ENCODE data around the gene VAT1L.

Gene VAT1L

GRCh38 chr16:77775911-77776909 is 12.2 kb upstream of the VAT1L start:
- H3K27ac Mint-ChIP-seq: no peak overlapping the region
- H3K27me3 Mint-ChIP-seq (ENCODE audit: low read depth): peaks cover 11% of the 10 kb centered on the region
- H3K36me3 Mint-ChIP-seq (ENCODE audit: low read depth): no peaks in the 10 kb centered on the region
- H3K4me3 Mint-ChIP-seq: no peak overlapping the region
- TF ChIP-seq CTCF (IDR thresholded peaks at IDR 0.05; ENCODE audit: unreplicated experiment in 3 of 3): no peak
- no peaks in the 10 kb centered on the region for H3K9me3 Mint-ChIP-seq
- peaks cover 8% of the 10 kb centered on the region for H3K4me1 Mint-ChIP-seq

DNA sequence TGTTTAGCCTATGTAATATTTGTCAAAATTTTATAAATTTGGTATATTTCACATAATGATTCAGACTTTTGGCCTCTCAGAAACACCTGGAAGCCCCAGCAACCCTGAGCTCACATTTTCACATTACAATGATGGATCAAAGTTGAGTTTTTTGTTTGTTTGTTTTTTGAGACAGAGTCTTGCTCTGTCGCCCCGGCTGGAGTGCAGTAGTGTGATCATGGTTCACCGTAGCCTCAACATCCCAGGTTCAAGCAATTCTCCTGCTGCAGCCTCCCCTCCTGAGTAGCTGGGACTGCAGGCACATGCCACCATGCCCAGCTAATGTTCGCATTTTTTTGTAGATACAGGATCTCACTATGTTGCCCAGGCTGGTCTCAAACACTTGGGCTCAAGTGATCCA is 10.6 kb upstream of the VAT1L start:
- peaks cover 7% of the 10 kb centered on the region for H3K27me3 Mint-ChIP-seq (ENCODE audit: low read depth)
- TF ChIP-seq CTCF (IDR thresholded peaks at IDR 0.05; ENCODE audit: unreplicated experiment in 3 of 3): no peak
- H3K9me3 Mint-ChIP-seq: no peaks in the 10 kb centered on the region
- H3K4me1 Mint-ChIP-seq: peaks cover 8% of the 10 kb centered on the region
- H3K36me3 Mint-ChIP-seq (ENCODE audit: low read depth): no peaks in the 10 kb centered on the region
- H3K27ac Mint-ChIP-seq: no peak overlapping the region
- no peak overlapping the region for H3K4me3 Mint-ChIP-seq

GRCh38 chr16:77780378-77780837 is 8.0 kb upstream of the VAT1L start:
- H3K27me3 Mint-ChIP-seq (ENCODE audit: low read depth): peaks cover 12% of the 10 kb centered on the region
- no peaks in the 10 kb centered on the region for H3K9me3 Mint-ChIP-seq
- TF ChIP-seq CTCF (IDR thresholded peaks at IDR 0.05; ENCODE audit: unreplicated experiment in 3 of 3): no peak
- no peak overlapping the region for H3K4me3 Mint-ChIP-seq
- H3K36me3 Mint-ChIP-seq (ENCODE audit: low read depth): no peaks in the 10 kb centered on the region
- H3K27ac Mint-ChIP-seq: no peak overlapping the region
- no peaks in the 10 kb centered on the region for H3K4me1 Mint-ChIP-seq

GRCh38 chr16:77781091-77781490 is 7.3 kb upstream of the VAT1L start:
- no peaks in the 10 kb centered on the region for H3K9me3 Mint-ChIP-seq
- peaks cover 14% of the 10 kb centered on the region for H3K27me3 Mint-ChIP-seq (ENCODE audit: low read depth)
- no peaks in the 10 kb centered on the region for H3K4me1 Mint-ChIP-seq
- no peak overlapping the region for H3K27ac Mint-ChIP-seq
- no peaks in the 10 kb centered on the region for H3K36me3 Mint-ChIP-seq (ENCODE audit: low read depth)
- H3K4me3 Mint-ChIP-seq: no peak overlapping the region
- no peak for TF ChIP-seq CTCF (IDR thresholded peaks at IDR 0.05; ENCODE audit: unreplicated experiment in 3 of 3)

- no peaks in the 10 kb centered on the region for H3K36me3 Mint-ChIP-seq (ENCODE audit: low read depth)
- no peak for TF ChIP-seq CTCF (IDR thresholded peaks at IDR 0.05; ENCODE audit: unreplicated experiment in 3 of 3)
- peaks cover 28% of the 10 kb centered on the region for H3K27me3 Mint-ChIP-seq (ENCODE audit: low read depth)
- no peak overlapping the region for H3K4me3 Mint-ChIP-seq
- no peaks in the 10 kb centered on the region for H3K4me1 Mint-ChIP-seq
- no peaks in the 10 kb centered on the region for H3K9me3 Mint-ChIP-seq
- no peak overlapping the region for H3K27ac Mint-ChIP-seq
These were observed 5.7 kb upstream of the VAT1L start for GRCh38 chr16:77782694-77783093.

Measured in nephron (organoid).